GM23248 (cell line): ENCODE measurements around the gene MTCH1. TPM values are rescaled to one million over a fixed set of nuclear protein-coding genes. Genes with fewer than 3 reads are reported as not detected.
A peak's percentile ranks its signal among the peaks of the same experiment; 100 is the strongest.

Experiments
- DNase-seq: peaks from one replicate; pipeline ENCODE4 v3.0.0-alpha.2; 2015
- H2AFZ ChIP-seq: fragments of 200-600 bp; sonication (generic); 2 replicates; pipeline ENCODE4 v1.6.1; 2016; ENCODE audit warnings: antibody characterized with exemption
- H3F3A ChIP-seq: fragments of 200-600 bp; sonication (generic); 2 replicates; pipeline ENCODE4 v1.6.1; 2016; ENCODE audit warnings: mild to moderate bottlenecking, antibody characterized with exemption, mixed run types; ENCODE audit not compliant: insufficient read depth
- H3K27ac ChIP-seq: fragments of 200-600 bp; sonication (generic); 2 replicates; pipeline ENCODE4 v1.5.1; 2016; ENCODE audit warnings: mild to moderate bottlenecking
- H3K27me3 ChIP-seq: fragments of 200-600 bp; sonication (generic); replicated peaks from 2 replicates; pipeline ENCODE4 v1.6.1; 2016; ENCODE audit warnings: mild to moderate bottlenecking; ENCODE audit not compliant: insufficient read depth
- H3K36me3 ChIP-seq: fragments of 200-600 bp; sonication (generic); 2 replicates; pipeline ENCODE4 v1.6.1; 2016; ENCODE audit warnings: low read depth, mild to moderate bottlenecking
- H3K4me1 ChIP-seq: fragments of 200-600 bp; sonication (generic); 2 replicates; pipeline ENCODE4 v1.6.1; 2016; ENCODE audit warnings: mild to moderate bottlenecking; ENCODE audit not compliant: insufficient read depth
- H3K4me2 ChIP-seq: fragments of 200-600 bp; sonication (generic); one replicate; pipeline ENCODE4 v1.6.1; 2016; ENCODE audit warnings: mild to moderate bottlenecking; ENCODE audit not compliant: unreplicated experiment
- H3K4me3 ChIP-seq: fragments of 200-600 bp; sonication (generic); 2 replicates; pipeline ENCODE4 v1.5.1; 2016; ENCODE audit warnings: mild to moderate bottlenecking
- H3K79me2 ChIP-seq: fragments of 200-600 bp; sonication (generic); 2 replicates; pipeline ENCODE4 v1.6.1; 2016; ENCODE audit warnings: mild to moderate bottlenecking; ENCODE audit not compliant: insufficient read depth
- H3K9ac ChIP-seq: fragments of 200-600 bp; sonication (generic); 2 replicates; pipeline ENCODE4 v1.6.1; 2016; ENCODE audit warnings: mild to moderate bottlenecking
- H3K9me2 ChIP-seq: fragments of 200-600 bp; sonication (generic); 2 replicates; pipeline ENCODE4 v1.6.1; 2016; ENCODE audit warnings: mixed run types, mild to moderate bottlenecking, moderate library complexity; ENCODE audit not compliant: insufficient read depth
- H3K9me3 ChIP-seq: fragments of 200-600 bp; sonication (generic); one replicate; pipeline ENCODE4 v1.6.1; 2017; ENCODE audit warnings: low read depth
- H4K20me1 ChIP-seq: fragments of 200-600 bp; sonication (generic); 2 replicates; pipeline ENCODE4 v1.6.0; 2016; ENCODE audit not compliant: insufficient read depth
- EZH2 ChIP-seq: fragments of 200-600 bp; sonication (generic); IDR thresholded peaks from 2 replicates; pipeline ENCODE4 v1.6.1; 2018; ENCODE audit warnings: antibody characterized with exemption, mild to moderate bottlenecking; ENCODE audit not compliant: insufficient read depth, poor library complexity, severe bottlenecking
- EZH2phosphoT487 ChIP-seq: fragments of 200-600 bp; sonication (generic); IDR thresholded peaks from 2 replicates; pipeline ENCODE4 v1.6.1; 2018; ENCODE audit warnings: antibody characterized with exemption, moderate library complexity, mild to moderate bottlenecking, low read depth; ENCODE audit not compliant: insufficient read depth
- WGBS, 2 experiments: methylation state at CpG; one replicate each; pipeline ENCODE4 v1.1.6; 2015 to 2017; ENCODE audit warnings: low lambda C conversion rate in 2 of 2, low coverage in 1 of 2; ENCODE audit errors: missing lambda C conversion rate in 2 of 2; 5-methylcytosine and 5-hydroxymethylcytosine counted together
- in situ Hi-C: fragments of 300-500 bp; cut with MboI; formaldehyde crosslinking; loops from 2 replicates; pipeline ENCODE4 v1.15.0; 2020
- polyA plus RNA-seq: library from polyadenylated mRNA; unstranded; fragments of >200 nt; fragmentation: Nextera tagmentation; extraction: Ambion mirVana; gene quantifications from 2 replicates; pipeline ENCODE4 v1.2.1, GENCODE V29; 2016
- total RNA-seq: library from RNA; depleted of rRNA; stranded (reverse); fragments of >200 nt; shearing (Covaris generic); gene quantifications from 2 replicates; pipeline ENCODE4 v1.2.3, GENCODE V29; 2014

The MTCH1 gene
- total and polyA plus RNA-seq, 2 experiments from 2014 or later, result 370 to 473 TPM

GRCh38 chr6:37008484-37009465, 22.8 kb upstream of the MTCH1 start:
- H3F3A ChIP-seq, result no peaks in the 10 kb centered on the region
- in situ Hi-C loops, result loop anchor here (10.0 kb wide), 1 partner anchor 234 kb away; no protein-coding TSS in a partner anchor
- no peaks in the 10 kb centered on the region for H4K20me1 ChIP-seq
- no peaks in the 10 kb centered on the region for H3K9me3 ChIP-seq
- no peak overlapping the region for H3K27ac ChIP-seq
- H3K4me2 ChIP-seq, result no peak overlapping the region
- peak; percentile 15 for DNase-seq
- no peak overlapping the region for H2AFZ ChIP-seq
- no peak for TF ChIP-seq EZH2phosphoT487
- no peak for TF ChIP-seq EZH2
- no peak overlapping the region for H3K4me3 ChIP-seq
- H3K4me1 ChIP-seq, result 0 out of 2 replicates have a peak, but pooled peaks cover 7% of the 10 kb centered on the region
- WGBS, 2 experiments, result 88 to 92% methylated on average over 14 to 15 of the region's 15 CpGs
- H3K9me2 ChIP-seq, result no peaks in the 10 kb centered on the region
- H3K36me3 ChIP-seq, result no peaks in the 10 kb centered on the region
- no peaks in the 10 kb centered on the region for H3K27me3 ChIP-seq
- no peaks in the 10 kb centered on the region for H3K79me2 ChIP-seq
- H3K9ac ChIP-seq, result no peak overlapping the region

GRCh38 chr6:37007340-37008043, 21.5 kb upstream of the MTCH1 start:
- Histone ChIP-seq H3K4me2 (no peak overlapping the region), H3K79me2 (no peaks in the 10 kb centered on the region), H2AFZ (no peak overlapping the region), H3K4me3 (no peak overlapping the region), H3K4me1 (0 out of 2 replicates have a peak, but pooled peaks cover 7% of the 10 kb centered on the region), H3K9me3 (no peaks in the 10 kb centered on the region), H3K27me3 (no peaks in the 10 kb centered on the region), H3F3A (no peaks in the 10 kb centered on the region), H3K9ac (no peak overlapping the region), H4K20me1 (no peaks in the 10 kb centered on the region), H3K9me2 (no peaks in the 10 kb centered on the region), H3K27ac (no peak overlapping the region), H3K36me3 (no peaks in the 10 kb centered on the region)
- DNase-seq, result no peak
- in situ Hi-C loops, result loop anchor here (10.0 kb wide), 1 partner anchor 233 kb away; no protein-coding TSS in a partner anchor
- TF ChIP-seq EZH2 (no peak), EZH2phosphoT487 (no peak)
- WGBS, 2 experiments, result 72 to 76% methylated on average over 12 of the region's 12 CpGs

GRCh38 chr6:37006793-37007339, 20.9 kb upstream of the MTCH1 start:
- 88 to 89% methylated on average over 5 of the region's 5 CpGs for WGBS, 2 experiments
- Histone ChIP-seq H4K20me1 (no peaks in the 10 kb centered on the region), H3K4me3 (no peak overlapping the region), H3K4me1 (0 out of 2 replicates have a peak, but pooled peaks cover 7% of the 10 kb centered on the region), H3K79me2 (no peaks in the 10 kb centered on the region), H3F3A (no peaks in the 10 kb centered on the region), H3K4me2 (no peak overlapping the region), H2AFZ (no peak overlapping the region), H3K27ac (no peak overlapping the region), H3K27me3 (no peaks in the 10 kb centered on the region), H3K9ac (no peak overlapping the region), H3K36me3 (no peaks in the 10 kb centered on the region), H3K9me3 (no peaks in the 10 kb centered on the region), H3K9me2 (no peaks in the 10 kb centered on the region)
- TF ChIP-seq EZH2 (no peak), EZH2phosphoT487 (no peak)
- DNase-seq, result peak; percentile 57
- in situ Hi-C loops, result loop anchor here (10.0 kb wide), 1 partner anchor 232 kb away; no protein-coding TSS in a partner anchor
